IMR-90 (cell line): ENCODE data around the gene CD274. TPM values are rescaled to one million over a fixed set of nuclear protein-coding genes. Genes with fewer than 3 reads are reported as not detected.
"Not testable (repeated sequence)": the region's sequence is repeated elsewhere in the genome, so short reads cannot be mapped to it uniquely, and the experiment has no call there.

ENCODE experiments used
- ATAC-seq: fragments of 200-7000 bp; cut with Tn5 transposase; 2 replicates; pipeline ENCODE4 v1.9.1; 2020; ENCODE audit warnings: low read depth, mild to moderate bottlenecking, moderate library complexity
- BruUV-seq: library from RNA; stranded (reverse); fragments of 400-500 nt; replicated peaks from 2 replicates; lab custom pipeline; 2021; lab: Mats Ljungman, UMichigan
- CTCF ChIA-PET: fragments of 300-600 bp; formaldehyde crosslinking; extraction: SDS; loops from one replicate; lab custom pipeline; 2021; ENCODE audit warnings: antibody characterized with exemption; lab: Yijun Ruan, JAX
- POLR2A ChIA-PET: fragments of 300-600 bp; sonication (Branson Sonifier 250); formaldehyde crosslinking; loops from one replicate; lab custom pipeline; 2022; ENCODE audit warnings: antibody characterized with exemption; ENCODE audit not compliant: unreplicated experiment; lab: Charles Lee
- DNase-seq: peaks from one replicate; pipeline ENCODE4 v3.0.0; 2013
- H2AFZ ChIP-seq: replicated peaks from 2 replicates; pipeline ENCODE3; 2013; ENCODE audit warnings: low read length, mild to moderate bottlenecking; ENCODE audit not compliant: poor library complexity
- H2AK5ac ChIP-seq: 2 replicates; pipeline ENCODE4 v1.6.1; 2013; ENCODE audit warnings: low read depth, low read length, inconsistent platforms
- H2AK9ac ChIP-seq: replicated peaks from 2 replicates; pipeline ENCODE3; 2013; ENCODE audit warnings: mild to moderate bottlenecking, low read depth, low read length, moderate library complexity; ENCODE audit not compliant: poor library complexity
- H2BK120ac ChIP-seq: 2 replicates; pipeline ENCODE4 v1.6.1; 2013; ENCODE audit warnings: low read depth, low read length, inconsistent platforms
- H2BK15ac ChIP-seq: 3 replicates; pipeline ENCODE4 v1.6.1; 2013; ENCODE audit warnings: low read depth, low read length, inconsistent platforms
- H2BK20ac ChIP-seq: 2 replicates; pipeline ENCODE4 v1.6.1; 2013; ENCODE audit warnings: low read depth, mild to moderate bottlenecking, inconsistent platforms, low read length, moderate library complexity
- H2BK5ac ChIP-seq: 2 replicates; pipeline ENCODE4 v1.6.1; 2013; ENCODE audit warnings: mild to moderate bottlenecking, low read depth, low read length, inconsistent platforms; ENCODE audit not compliant: poor library complexity, severe bottlenecking
- H3K14ac ChIP-seq: replicated peaks from 2 replicates; pipeline ENCODE4 v1.6.1; 2013; ENCODE audit warnings: low read depth, low read length, inconsistent platforms
- H3K18ac ChIP-seq: 2 replicates; pipeline ENCODE4 v1.6.1; 2013; ENCODE audit warnings: low read depth, low read length, control low read depth
- H3K23ac ChIP-seq: 2 replicates; pipeline ENCODE4 v1.6.1; 2013; ENCODE audit warnings: low read depth, low read length, inconsistent platforms
- H3K27ac ChIP-seq: 2 replicates; pipeline ENCODE4 v1.5.1; 2013; ENCODE audit warnings: mild to moderate bottlenecking, control low read depth, low read length; ENCODE audit not compliant: insufficient read depth
- H3K27me3 ChIP-seq: 2 replicates; pipeline ENCODE4 v1.6.1; 2013; ENCODE audit warnings: low read length; ENCODE audit not compliant: control insufficient read depth, insufficient read depth
- H3K36me3 ChIP-seq: 2 replicates; pipeline ENCODE4 v1.6.1; 2013; ENCODE audit warnings: low read length, mixed read lengths; ENCODE audit not compliant: control insufficient read depth, insufficient read depth
- H3K4ac ChIP-seq: 2 replicates; pipeline ENCODE4 v1.6.1; 2013; ENCODE audit warnings: low read depth, low read length, inconsistent platforms
- H3K4me1 ChIP-seq: 2 replicates; pipeline ENCODE4 v1.6.1; 2013; ENCODE audit warnings: low read length, mixed read lengths; ENCODE audit not compliant: control insufficient read depth, insufficient read depth
- H3K4me2 ChIP-seq: 2 replicates; pipeline ENCODE4 v1.6.1; 2013; ENCODE audit warnings: low read depth, mild to moderate bottlenecking, control low read depth, low read length, moderate library complexity
- H3K4me3 ChIP-seq: 2 replicates; pipeline ENCODE4 v1.5.1; 2013; ENCODE audit warnings: low read depth, mild to moderate bottlenecking, control low read depth, low read length, moderate library complexity; ENCODE audit not compliant: insufficient read depth
- H3K56ac ChIP-seq: 2 replicates; pipeline ENCODE4 v1.6.1; 2013; ENCODE audit warnings: low read length, inconsistent platforms; ENCODE audit not compliant: insufficient read depth; ENCODE audit errors: extremely low read depth
- H3K79me1 ChIP-seq, 2 experiments: 2 replicates each; pipeline ENCODE4 v1.6.1; 2013; ENCODE audit warnings: low read length in 2 of 2, inconsistent platforms in 1 of 2, low read depth in 1 of 2
- H3K9ac ChIP-seq: 2 replicates; pipeline ENCODE4 v1.6.1; 2013; ENCODE audit warnings: low read depth, low read length, control low read depth
- H3K9me1 ChIP-seq: 2 replicates; pipeline ENCODE4 v1.6.1; 2013; ENCODE audit warnings: low read length, inconsistent platforms; ENCODE audit not compliant: insufficient read depth
- H3K9me3 ChIP-seq: 2 replicates; pipeline ENCODE4 v1.6.1; 2013; ENCODE audit warnings: low read length; ENCODE audit not compliant: control insufficient read depth, insufficient read depth
- H4K20me1 ChIP-seq: 2 replicates; pipeline ENCODE4 v1.6.1; 2013; ENCODE audit warnings: low read length, inconsistent platforms; ENCODE audit not compliant: insufficient read depth
- H4K5ac ChIP-seq: 2 replicates; pipeline ENCODE4 v1.6.1; 2013; ENCODE audit warnings: mild to moderate bottlenecking, low read depth, low read length, control low read depth
- H4K8ac ChIP-seq, 2 experiments: 2 replicates each; pipeline ENCODE4 v1.6.1; 2013; ENCODE audit warnings: low read depth in 2 of 2, low read length in 2 of 2, control low read depth in 1 of 2, inconsistent platforms in 1 of 2
- H4K91ac ChIP-seq: 2 replicates; pipeline ENCODE4 v1.6.1; 2013; ENCODE audit warnings: low read depth, low read length, inconsistent platforms; ENCODE audit not compliant: insufficient read depth
- FOS ChIP-seq: fragments of 150-350 bp; IDR thresholded peaks from 2 replicates; pipeline ENCODE4 v1.6.1; 2016; ENCODE audit warnings: low read depth, low read length
- MAFK ChIP-seq: IDR thresholded peaks from 2 replicates; pipeline ENCODE4 v1.6.1; 2012; ENCODE audit warnings: low read depth, low read length, improper control_type of control experiment
- NFE2L2 ChIP-seq: fragments of 150-350 bp; IDR thresholded peaks from 2 replicates; pipeline ENCODE4 v1.6.1; 2016; ENCODE audit warnings: low read depth, mild to moderate bottlenecking, low read length
- POLR2A ChIP-seq: IDR thresholded peaks from 2 replicates; pipeline ENCODE4 v1.6.1; 2012; ENCODE audit warnings: mild to moderate bottlenecking, low read depth, low read length
- WGBS, 2 experiments: methylation state at CpG; one replicate each; pipeline versions ENCODE4 v1.1.5 to v1.1.7; 2013; ENCODE audit warnings: missing lambda C conversion rate in 2 of 2; ENCODE audit not compliant: insufficient read length in 1 of 2; ENCODE audit errors: extremely low coverage in 2 of 2; 5-methylcytosine and 5-hydroxymethylcytosine counted together
- dilution Hi-C: fragments of 300-500 bp; cut with HindIII; formaldehyde crosslinking; loops from one replicate; pipeline ENCODE4 v1.14.3; 2018; ENCODE audit warnings: low sequenced_read_pairs; ENCODE audit not compliant: unreplicated experiment
- in situ Hi-C: fragments of 300-500 bp; cut with MboI; formaldehyde crosslinking; loops from 3 replicates; pipeline ENCODE4 v1.14.3; 2019; ENCODE audit warnings: low sequenced_read_pairs, inconsistent platforms, mixed read lengths
- intact Hi-C: fragments of 100-400 bp; cut with micrococcal nuclease; formaldehyde crosslinking; loops from 2 replicates; pipeline ENCODE4 v1.10.0; 2022
- polyA plus RNA-seq, 3 experiments: library from polyadenylated mRNA; depleted of rRNA; stranded (reverse); fragments of >200 nt; gene quantifications; 2 replicates each; pipeline ENCODE4 v1.2.3, GENCODE V29; 2012; ENCODE audit warnings: low replicate concordance in 1 of 3
- total RNA-seq: library from RNA; depleted of rRNA; stranded (reverse); fragments of >200 nt; gene quantifications from 2 replicates; pipeline ENCODE4 v1.2.3, GENCODE V29; 2012
- TF ChIP-seq, protein P1 (sequence below): conservative IDR thresholded peaks from 2 replicates; pipeline ENCODE4 v1.5.1; 2012; ENCODE audit warnings: mild to moderate bottlenecking, low read depth, low read length, improper control_type of control experiment

The CD274 gene
- total and polyA plus RNA-seq, 2 of the 4 experiments (the other 2 are of a cell fraction): 17.4 to 19.4 TPM

DNA sequence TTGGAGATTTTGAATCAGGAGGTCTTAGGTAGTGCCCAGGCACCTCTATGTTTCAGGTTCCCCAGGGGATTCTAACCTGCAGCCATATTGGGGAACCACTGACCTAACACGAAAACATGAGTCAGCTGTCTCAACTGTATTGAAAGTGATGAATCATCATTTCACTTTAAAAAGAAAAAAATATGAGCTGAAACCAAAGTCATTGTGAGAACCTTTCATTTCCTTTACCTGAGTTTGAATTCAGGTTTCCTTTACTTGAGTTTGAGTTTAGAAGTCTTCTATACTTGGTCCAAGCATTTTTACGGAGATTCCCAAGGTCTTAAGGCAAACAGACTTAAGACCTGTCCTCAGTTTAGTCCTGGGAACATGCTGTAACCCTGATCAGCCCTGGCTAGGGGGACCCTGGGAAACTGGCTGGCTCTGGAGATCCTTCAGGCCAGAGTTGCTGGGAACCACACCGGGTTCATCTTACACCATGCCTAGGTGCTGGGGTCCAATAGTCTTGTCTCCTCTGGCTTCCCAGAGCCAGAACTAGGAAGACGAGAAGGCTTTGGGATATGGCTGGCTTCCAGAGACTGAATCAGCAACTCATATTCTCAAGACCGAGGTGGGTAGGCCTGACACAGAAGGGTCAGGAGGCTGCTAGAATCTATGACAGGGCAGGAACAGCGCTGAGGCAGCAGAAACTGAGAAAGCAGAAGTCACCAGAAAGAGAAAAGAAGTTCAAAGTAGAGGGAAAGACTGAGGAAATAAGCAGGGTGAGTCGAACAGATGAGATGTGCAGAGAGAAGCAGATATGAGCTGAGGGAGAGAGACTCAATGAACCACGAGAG lies 43.6 kb downstream of the CD274 start:
- CTCF ChIA-PET: no interaction called here
- peak overlapping the region; percentile 23; the same call in 1 of the 2 replicates for H4K5ac ChIP-seq
- peak overlapping the region; percentile 83 for H4K91ac ChIP-seq
- H3K9me1 ChIP-seq: peaks cover 9% of the 10 kb centered on the region; the same call in 1 of the 2 replicates
- DNase-seq (peak; percentile 92), ATAC-seq (peak; percentile 90)
- BruUV-seq: no TSS peak
- H4K8ac ChIP-seq: peak overlapping the region; percentile 55 to 67
- peak overlapping the region; percentile 68 for H3K4ac ChIP-seq
- in situ Hi-C loops: no loop called here
- H2BK20ac ChIP-seq: peak overlapping the region; percentile 90
- TF ChIP-seq FOS (peak; percentile 45), NFE2L2 (peak; percentile 58; the same call in 1 of the 2 replicates), MAFK (peak; percentile 98), POLR2A (no peak)
- TF ChIP-seq, protein P1, sequence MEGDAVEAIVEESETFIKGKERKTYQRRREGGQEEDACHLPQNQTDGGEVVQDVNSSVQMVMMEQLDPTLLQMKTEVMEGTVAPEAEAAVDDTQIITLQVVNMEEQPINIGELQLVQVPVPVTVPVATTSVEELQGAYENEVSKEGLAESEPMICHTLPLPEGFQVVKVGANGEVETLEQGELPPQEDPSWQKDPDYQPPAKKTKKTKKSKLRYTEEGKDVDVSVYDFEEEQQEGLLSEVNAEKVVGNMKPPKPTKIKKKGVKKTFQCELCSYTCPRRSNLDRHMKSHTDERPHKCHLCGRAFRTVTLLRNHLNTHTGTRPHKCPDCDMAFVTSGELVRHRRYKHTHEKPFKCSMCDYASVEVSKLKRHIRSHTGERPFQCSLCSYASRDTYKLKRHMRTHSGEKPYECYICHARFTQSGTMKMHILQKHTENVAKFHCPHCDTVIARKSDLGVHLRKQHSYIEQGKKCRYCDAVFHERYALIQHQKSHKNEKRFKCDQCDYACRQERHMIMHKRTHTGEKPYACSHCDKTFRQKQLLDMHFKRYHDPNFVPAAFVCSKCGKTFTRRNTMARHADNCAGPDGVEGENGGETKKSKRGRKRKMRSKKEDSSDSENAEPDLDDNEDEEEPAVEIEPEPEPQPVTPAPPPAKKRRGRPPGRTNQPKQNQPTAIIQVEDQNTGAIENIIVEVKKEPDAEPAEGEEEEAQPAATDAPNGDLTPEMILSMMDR: no peak
- dilution Hi-C loops: no loop called here
- H3K4me3 ChIP-seq: no peak overlapping the region
- H2BK15ac ChIP-seq: peak overlapping the region; percentile 80; the same call in 1 of the 3 replicates
- POLR2A ChIA-PET: no interaction called here
- intact Hi-C loops: no loop called here
- no peaks in the 10 kb centered on the region for H3K27me3 ChIP-seq
- H3K14ac ChIP-seq: peak overlapping the region; percentile 87
- peak overlapping the region; percentile 56 for H2AK9ac ChIP-seq
- H2BK5ac ChIP-seq: peak overlapping the region; percentile 67
- H3K9me3 ChIP-seq: no peaks in the 10 kb centered on the region
- peak overlapping the region; percentile 3; the same call in 1 of the 2 replicates for H3K4me2 ChIP-seq
- no peaks in the 10 kb centered on the region for H3K79me1 ChIP-seq
- peaks cover 5% of the 10 kb centered on the region; the same call in 1 of the 2 replicates for H3K4me1 ChIP-seq
- 80% methylated on average over 2 of the region's 8 CpGs; no CpG with 5 or more reads in 1 of the 2 experiments for WGBS, 2 experiments
- H3K18ac ChIP-seq: peak overlapping the region; percentile 6; the same call in 1 of the 2 replicates
- H3K9ac ChIP-seq: 0 out of 2 replicates have a peak overlapping the region, but pooled peaks have one; percentile 6
- no peaks in the 10 kb centered on the region for H4K20me1 ChIP-seq
- H2BK120ac ChIP-seq: peak overlapping the region; percentile 83
- H3K27ac ChIP-seq: peak overlapping the region; percentile 2; the same call in 1 of the 2 replicates
- H3K56ac ChIP-seq: peak overlapping the region; percentile 32
- peak overlapping the region; percentile 77 for H2AFZ ChIP-seq
- H2AK5ac ChIP-seq: peak overlapping the region; percentile 81
- H3K36me3 ChIP-seq: no peaks in the 10 kb centered on the region
- H3K23ac ChIP-seq: no peak overlapping the region

DNA sequence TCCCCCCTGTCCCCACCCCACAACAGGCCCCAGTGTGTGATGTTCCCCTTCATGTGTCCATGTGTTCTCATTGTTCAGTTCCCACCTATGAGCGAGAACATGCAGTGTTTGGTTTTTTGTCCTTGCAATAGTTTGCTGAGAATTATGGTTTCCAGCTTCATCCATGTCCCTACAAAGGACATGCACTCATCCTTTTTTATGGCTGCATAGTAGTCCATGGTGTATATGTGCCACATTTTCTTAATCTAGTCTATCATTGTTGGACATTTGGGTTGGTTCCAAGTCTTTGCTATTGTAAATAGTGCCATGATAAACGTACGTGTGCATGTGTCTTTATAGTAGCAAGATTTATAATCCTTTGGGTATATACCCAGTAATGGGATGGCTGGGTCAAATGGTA lies 44.4 kb downstream of the CD274 start:
- H3K9me1 ChIP-seq, H3K4me3 ChIP-seq, H2BK15ac ChIP-seq, dilution Hi-C loops, H3K56ac ChIP-seq, H2AK9ac ChIP-seq, DNase-seq, H2AK5ac ChIP-seq, H3K9me3 ChIP-seq, H4K20me1 ChIP-seq, H3K79me1 ChIP-seq, ATAC-seq, H4K5ac ChIP-seq, H4K8ac ChIP-seq, H3K27me3 ChIP-seq, H3K9ac ChIP-seq, H3K36me3 ChIP-seq, H3K4me2 ChIP-seq, BruUV-seq, H3K18ac ChIP-seq, H3K4me1 ChIP-seq, H2AFZ ChIP-seq, in situ Hi-C loops, H2BK5ac ChIP-seq, CTCF ChIA-PET, H3K4ac ChIP-seq, H2BK20ac ChIP-seq, H3K14ac ChIP-seq, H3K23ac ChIP-seq, H3K27ac ChIP-seq, H2BK120ac ChIP-seq, H4K91ac ChIP-seq, intact Hi-C loops: not testable (repeated sequence)
- POLR2A ChIA-PET: interaction anchor here (0.6 kb wide), 1 partner anchor 16 kb away, joined by 9 read pairs; the partner anchor contains the start of gene PDCD1LG2
- no CpG with 5 or more reads among the region's 3 CpGs for WGBS, 2 experiments
